ENCODE measurements around the gene CYFIP2.

DNA sequence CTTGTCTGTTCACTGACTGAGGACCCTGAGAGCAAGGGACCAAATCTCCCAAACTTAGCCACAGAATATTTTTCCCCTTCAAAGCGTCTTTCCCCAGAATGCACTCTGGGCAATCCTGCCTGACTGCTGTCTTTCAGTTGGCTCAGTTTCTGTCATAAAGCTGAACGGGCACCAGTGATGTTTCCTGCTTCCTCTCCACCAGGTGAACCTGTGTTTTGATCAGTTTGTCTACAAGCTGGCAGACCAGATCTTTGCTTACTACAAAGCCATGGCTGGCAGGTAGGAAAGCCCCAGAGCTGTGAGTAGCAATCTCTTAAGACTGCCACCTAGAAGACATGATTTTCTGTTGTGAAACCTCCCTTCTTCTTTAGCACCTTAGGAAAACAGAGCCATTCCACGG is 61.8 kb downstream of the CYFIP2 start:
- TF ChIP-seq ELF4 (IDR thresholded peaks at IDR 0.05) (no peak), CTBP1 (IDR thresholded peaks at IDR 0.05; ENCODE audit: borderline replicate concordance) (no peak), NFRKB (IDR thresholded peaks at IDR 0.05) (no peak), ARNT (IDR thresholded peaks at IDR 0.05) (no peak), ZNF384 (IDR thresholded peaks at IDR 0.05) (no peak), TARDBP (IDR thresholded peaks at IDR 0.05) (no peak)
- TF ChIP-seq, protein P1, sequence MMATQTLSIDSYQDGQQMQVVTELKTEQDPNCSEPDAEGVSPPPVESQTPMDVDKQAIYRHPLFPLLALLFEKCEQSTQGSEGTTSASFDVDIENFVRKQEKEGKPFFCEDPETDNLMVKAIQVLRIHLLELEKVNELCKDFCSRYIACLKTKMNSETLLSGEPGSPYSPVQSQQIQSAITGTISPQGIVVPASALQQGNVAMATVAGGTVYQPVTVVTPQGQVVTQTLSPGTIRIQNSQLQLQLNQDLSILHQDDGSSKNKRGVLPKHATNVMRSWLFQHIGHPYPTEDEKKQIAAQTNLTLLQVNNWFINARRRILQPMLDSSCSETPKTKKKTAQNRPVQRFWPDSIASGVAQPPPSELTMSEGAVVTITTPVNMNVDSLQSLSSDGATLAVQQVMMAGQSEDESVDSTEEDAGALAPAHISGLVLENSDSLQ (IDR thresholded peaks at IDR 0.05), result no peak

Measured in HEK293T (cell line).